NCI-H1417 (cell line): Measurements from ENCODE around the gene WDR20.

Source experiments
- DNase-seq, 3 experiments: peaks; one replicate each; lab custom pipeline; 2025; lab: John Stamatoyannopoulos, UW

WDR20 gene

DNA sequence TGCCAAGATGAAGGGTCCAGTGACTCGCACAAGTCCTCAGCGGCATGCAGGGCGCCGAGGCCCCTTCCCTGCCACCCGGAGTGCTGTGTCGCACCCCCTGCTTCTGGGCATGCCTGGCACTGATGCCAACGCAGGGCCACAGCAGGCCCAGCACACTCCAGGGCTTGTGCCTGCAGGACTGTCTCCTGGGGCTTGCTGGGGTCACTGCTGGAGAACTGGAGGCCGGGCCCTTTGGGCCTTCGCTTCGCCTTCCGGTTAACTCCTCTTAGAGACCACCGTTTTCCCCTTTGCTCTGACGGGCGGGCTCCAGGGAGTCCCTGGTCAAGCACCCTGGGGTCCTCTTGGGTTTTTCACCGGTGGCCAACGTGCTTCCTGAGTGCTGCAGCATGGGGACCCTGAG lies 79.6 kb downstream of the WDR20 start:
- no peak for DNase-seq

DNA sequence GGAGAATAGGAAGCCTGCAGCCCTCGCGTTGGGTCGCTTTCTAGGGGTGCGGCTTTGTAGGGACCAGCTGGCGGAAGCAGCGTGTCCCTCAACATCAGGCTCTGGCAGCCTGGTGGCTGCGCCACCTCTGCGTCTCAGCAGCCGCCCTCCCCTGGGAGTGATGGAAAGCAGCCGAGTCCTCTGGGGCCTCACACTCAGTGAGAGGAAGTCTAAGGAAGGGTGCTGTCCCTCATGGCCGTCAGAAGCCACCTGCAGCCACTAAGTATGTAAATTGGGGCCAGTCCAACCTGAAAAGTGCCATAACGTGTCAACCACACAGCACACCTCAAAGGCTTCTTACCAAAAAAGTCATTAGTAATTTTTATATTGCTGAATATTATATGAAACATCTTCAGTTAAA lies 80.3 kb downstream of the WDR20 start:
- DNase-seq, result no peak

DNA sequence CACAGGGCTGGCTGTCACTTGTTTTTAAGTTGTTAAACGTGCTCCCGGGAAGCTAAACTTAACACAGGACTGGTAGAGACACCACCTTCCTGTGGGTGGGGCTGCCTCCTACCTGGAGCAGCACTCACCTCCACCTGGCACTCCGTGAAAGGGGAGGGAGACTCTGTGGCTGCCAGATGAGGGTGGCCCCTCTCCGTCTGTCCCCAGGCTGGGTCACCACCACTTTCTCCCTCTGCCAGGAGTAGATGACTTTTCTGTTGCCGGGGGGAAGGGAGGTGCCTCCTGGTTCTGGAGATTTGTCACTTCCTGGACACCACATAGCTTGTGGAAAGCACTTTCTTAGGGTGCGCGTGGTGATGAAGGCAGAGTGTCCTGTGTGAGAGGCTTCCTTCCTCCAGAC lies 81.3 kb downstream of the WDR20 start:
- DNase-seq, result no peak

DNA sequence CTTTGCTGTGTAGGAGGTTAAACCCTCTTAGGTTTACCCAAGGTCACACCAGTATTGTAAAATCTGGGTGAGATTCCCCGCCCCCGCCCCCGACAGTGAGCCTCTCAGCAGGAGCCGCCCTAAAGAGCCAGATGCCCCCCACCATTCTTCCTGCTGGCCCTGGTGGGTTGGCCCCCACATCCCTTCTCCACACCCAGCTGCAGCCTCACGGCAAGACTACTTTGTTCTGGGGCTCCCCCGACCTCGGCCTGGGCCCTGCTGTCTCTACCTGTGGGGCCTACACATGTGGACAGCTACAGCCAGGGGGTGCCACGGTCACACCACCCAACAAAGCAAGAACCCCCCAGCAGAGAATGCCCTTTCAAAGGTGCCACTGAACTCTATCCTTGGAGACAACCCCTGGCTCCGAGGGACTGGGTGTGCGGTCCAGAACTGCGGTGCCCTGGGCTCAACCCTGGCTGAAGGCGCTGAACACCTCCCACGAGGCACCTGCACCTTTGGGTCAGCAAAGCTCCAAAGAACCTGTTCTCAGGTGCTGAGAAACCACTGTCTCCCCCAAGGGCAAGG lies 82.4 kb downstream of the WDR20 start:
- no peak for DNase-seq

DNA sequence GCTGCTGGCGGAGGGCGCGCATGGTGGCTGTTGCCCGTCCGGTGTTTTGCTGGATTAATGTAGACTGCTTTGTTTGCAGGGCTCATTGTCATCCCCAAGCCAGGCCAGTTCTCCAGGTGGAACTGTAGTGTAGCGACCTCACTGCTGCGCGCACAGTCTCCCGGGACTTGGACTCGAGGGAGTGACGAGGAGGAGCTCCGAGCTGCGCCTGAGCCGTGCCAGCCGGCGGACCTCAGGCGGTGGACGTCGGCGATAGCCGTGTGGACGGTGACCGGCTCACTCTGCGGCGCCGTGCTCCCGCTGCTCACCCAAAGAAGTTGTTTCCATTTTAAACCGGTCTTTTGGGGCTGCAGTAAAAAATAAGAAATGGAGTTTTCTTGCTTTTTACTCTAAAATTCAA lies 83.1 kb downstream of the WDR20 start:
- DNase-seq, result no peak

DNA sequence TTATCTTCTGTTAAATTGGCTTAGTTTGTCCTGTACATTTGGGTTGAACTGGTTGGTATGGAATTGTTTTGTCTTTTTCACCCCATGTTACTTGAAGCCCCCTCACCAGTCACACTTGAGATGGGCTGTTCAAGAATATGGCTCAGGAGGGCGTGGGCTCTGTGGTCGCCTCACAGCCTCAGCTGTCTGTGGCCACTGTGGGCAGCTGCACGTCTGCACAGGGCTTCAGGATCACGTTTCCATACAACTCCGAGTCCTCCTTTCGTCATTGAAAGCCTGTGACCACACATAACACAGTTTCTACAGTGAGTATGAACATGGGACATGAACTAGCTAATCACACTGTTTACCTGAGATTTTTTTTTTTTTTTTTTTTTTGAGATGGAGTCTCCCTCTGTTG lies 84.0 kb downstream of the WDR20 start:
- DNase-seq, result no peak

DNA sequence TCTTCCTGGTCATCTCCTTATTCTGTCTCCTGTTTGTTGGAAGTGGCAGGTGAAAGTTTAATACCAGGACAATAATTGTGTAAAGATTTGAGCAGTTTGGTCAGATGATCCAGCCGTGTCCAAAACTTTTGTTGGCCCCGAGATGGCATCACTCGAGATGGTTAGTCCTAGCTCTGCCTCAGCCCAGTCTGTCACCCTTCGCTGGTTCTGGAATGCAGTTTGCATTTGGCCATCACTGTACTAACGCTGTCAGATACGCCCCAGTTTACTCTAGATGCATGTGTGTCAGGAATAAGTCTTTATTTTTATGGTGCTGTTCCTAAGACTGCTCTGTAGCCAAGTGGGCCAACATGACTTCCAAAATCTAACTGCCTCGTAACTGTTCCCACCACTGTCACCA lies 85.7 kb downstream of the WDR20 start:
- DNase-seq, result no peak

DNA sequence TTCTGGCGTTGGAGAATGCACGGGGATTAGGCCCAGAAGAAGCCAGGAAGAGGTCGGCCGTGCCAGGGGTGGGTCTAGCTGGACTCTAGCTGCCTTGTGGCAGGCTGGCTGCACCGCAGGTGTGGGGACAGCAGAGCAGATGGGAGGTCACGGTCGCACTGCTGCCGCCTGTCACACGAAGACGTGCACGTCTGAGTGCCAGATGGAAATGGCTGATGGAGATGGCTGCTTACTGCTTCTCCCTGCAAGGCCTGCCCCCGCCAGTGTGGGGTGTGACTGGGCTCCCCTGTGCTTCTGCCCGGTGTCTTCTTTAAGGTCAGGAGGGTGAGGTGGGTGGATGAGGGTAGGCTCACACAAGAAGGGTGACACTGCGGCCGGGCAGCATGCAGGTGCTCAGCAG lies 86.2 kb downstream of the WDR20 start:
- DNase-seq, result no peak

DNA sequence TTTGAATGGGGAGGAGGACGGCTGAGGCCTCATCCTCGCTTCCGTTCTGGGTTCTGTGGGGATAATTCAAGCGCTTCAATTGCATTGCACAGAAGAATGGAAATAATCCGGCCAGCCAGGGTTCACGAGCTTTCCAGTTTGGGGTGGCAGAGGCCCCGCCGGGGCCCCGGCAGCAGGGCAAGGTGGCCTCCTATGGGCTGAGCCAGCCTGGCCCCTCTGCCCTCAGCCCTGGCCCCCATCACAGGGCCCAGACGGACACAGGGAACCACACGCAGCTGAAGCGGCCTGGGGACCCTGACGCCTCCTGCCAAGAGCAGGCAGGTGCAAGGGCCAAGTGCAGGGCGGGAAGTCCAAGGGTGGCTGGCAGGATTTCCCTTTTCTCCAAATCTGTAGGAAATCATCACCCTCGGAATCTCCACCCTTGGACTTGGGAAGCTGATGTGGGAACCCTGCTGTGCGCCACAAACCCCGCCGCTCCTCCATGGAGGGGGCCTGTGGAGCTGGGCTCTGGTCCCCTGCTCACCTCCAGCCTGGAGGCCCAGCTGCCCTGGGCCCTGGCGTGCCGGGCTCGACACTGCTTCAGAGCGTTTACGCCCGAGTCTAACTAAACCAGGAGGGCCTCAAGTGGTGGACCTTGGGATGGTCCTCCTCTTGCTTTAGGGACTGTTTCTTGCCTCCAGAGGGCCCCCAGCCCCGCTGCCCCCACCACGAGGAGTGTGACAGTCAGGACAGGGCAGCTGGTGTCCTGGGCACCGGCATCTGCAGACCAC lies 86.8 kb downstream of the WDR20 start:
- no peak for DNase-seq

DNA sequence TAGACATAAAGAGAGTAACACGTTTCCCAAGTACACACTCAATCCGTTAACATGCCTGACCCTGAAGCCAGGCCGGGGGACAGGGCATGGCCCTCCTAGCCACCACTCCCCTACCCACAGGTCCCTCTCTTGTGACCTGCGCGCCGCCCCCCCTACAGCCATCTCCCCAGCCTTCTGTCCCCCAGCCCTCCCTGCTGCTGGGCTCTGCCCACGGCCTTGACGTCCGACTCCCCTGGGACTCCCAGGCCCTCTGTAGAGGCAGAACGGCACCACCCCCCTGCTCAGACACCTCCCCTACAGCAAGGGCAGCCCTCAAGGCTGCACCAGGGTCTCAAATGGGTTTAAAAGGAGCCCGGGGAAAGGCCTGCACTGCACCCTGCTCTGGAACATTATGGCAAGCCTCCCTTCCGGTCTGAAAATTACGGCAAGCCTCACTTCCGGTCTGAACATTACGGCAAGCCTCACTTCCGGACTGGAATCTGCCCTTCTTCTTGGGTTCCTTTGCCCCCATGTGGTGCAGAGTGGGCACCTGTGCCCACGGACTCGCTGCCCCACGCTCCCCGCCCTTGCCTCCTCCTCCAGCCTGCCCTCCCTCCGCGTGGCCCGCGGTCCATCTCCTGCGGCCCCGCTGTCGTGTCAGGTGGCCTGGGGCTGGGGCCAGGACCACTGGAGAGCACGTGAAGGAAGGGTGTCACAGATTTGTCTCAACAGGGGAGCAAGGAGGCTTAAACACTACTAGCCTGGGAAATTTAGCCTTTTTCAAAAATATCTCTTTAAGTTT lies 87.7 kb downstream of the WDR20 start:
- DNase-seq, result no peak

DNA sequence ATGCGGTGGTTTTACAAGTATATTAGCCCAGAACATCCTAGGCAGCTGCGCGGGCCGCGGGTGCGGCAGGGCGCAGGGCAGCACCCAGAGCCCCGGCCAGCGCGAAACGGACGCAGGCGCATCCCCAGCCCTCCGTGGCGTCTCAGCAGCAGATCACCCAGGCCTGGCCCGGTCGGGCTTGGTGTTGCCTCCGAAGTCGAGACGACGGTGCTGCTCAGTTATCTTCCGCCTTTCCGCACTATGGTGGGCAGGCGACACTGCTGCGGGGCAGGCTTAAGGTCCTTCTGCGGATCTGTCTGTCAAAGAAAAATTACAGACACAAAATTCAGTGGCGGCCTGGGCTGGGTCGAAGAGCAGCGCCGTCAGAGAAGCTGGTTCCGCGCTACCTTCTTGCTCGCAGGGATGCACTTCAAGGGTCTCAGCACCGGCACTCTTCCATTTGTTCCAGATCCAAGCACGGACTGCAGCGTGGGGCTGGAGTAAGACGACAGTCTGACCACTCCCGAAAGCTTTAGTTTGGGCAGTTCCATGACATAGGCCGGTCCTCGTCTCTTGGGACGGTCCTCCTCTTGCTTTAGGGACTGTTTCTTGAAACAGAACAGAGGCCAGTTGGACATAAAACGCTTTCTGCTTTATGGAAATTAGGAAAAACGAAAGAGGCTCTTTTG lies 89.5 kb downstream of the WDR20 start:
- no peak for DNase-seq

DNA sequence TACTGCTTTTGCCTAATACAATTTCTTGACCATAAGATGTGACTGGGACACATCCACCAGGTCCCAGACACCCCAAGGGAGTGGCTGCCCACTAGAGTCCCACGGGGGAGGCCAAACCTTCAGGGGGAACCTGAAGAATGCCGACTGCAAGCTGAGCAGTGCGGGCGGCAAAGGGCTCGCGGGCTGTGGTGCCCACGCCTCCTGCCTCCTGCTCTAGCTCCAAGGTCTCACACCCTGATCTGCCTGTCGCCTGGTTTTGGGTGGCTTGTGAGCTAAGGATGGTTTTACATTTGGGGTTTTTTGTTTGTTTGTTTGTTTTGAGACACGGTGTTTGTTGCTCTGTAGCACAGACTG lies 90.0 kb downstream of the WDR20 start:
- no peak for DNase-seq

DNA sequence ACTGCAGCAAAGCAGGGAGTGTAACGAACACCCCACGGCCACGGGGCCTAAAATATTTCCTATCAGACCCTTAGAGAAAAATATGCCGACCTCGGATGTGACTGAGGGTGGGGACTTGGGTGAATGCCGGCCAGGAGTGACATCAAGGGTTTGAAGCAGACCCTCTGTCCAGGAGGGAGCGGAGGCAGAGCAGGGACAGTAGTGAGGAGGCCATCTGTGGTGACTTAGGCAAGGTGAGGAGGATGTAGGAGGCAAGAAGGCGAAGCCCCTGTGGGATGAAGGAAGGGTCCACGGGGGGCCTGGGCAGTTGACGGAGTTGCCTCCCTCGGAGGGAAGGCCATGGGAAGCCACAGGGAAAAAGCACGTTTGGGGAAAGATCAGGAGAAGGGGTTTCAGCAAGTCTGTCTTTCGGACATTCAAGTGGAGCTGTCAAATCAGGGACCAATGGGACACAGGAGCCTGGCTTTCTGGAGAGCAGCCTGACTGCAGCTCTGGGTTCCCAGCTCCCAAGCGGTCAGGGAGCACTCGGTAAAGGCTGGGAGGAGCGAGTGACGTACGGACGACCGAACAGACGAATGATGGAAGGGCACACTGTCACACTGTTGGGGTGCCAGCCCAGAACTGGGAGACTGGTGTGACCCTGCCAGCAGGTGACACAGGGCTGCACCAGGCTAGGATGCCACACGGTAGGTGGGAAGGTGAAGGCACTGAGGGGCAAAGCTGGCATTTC lies 90.9 kb downstream of the WDR20 start:
- no peak for DNase-seq

DNA sequence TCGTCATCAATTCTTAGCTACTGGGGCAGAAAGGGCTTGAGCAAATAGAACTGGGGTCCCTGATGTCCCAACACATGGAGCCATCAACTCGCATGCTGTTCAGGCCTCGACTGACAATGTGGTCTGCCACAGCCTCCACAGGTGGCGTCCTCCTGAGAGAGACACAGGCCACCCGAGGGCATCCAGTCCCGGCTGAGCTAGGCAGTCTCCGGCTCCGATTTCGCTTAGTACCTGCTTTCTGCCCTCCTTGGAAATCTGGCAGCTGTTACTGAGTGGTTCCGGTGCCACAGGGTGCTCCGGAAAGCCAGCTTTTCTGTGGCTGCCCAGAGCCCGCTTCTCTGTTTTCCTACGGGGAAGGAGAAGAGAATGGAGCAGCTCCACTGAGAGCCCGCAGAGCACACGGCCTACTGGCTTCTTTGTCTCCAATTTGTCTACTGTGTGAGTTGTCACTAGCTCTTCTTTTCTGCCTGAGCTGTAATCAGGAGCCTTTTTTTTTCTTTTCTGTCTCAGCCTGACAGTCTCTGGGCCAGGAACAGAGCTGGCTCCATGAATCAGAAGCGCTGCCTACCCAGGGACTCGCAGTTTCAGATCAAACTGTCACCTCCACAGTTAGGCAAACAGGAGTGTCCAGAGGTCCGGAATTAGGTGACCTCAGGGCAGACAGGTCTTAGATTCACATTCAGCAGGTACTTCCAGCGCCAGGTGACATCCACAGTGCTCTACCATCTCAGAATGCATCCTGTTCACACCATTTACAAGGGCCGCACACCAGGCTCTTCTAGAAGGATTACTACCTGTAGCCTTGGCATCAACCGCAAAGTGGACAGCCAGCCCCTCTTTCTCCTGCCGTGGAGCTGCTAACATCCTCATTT lies 92.0 kb downstream of the WDR20 start:
- DNase-seq, result no peak

DNA sequence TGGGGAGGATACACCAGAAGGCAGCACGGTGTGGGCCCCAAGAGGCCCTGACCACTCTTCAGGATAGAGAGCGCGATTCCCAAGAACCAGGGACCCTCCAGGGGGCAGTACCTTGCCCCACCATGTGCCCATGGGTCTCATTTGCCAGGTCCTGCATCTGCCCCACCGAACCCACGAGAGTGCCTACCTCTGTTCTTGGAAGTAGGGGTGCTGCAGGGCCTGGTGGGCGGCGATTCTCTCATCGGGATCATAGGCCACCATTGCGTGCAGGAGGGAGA lies 92.6 kb downstream of the WDR20 start:
- DNase-seq, result no peak

DNA sequence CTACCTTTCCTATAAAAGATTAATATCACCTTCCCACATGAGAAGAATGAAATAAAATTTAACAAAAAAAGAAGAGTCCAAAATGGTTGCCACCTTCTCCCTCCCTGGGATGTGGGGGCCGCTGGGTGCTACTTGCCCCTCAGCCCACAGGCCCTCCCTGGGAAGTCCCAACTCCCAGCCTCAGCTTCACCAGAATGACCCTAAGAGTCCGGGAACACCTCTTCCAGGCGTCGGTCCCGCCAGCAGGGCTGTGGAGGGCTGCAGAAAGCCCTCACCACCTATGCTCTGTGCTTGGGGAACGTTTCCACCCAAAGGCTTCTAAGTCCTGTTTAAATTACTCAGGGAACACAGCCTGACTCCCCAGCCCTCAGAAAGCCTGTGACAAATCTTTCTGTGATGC lies 93.4 kb downstream of the WDR20 start:
- DNase-seq, result no peak

DNA sequence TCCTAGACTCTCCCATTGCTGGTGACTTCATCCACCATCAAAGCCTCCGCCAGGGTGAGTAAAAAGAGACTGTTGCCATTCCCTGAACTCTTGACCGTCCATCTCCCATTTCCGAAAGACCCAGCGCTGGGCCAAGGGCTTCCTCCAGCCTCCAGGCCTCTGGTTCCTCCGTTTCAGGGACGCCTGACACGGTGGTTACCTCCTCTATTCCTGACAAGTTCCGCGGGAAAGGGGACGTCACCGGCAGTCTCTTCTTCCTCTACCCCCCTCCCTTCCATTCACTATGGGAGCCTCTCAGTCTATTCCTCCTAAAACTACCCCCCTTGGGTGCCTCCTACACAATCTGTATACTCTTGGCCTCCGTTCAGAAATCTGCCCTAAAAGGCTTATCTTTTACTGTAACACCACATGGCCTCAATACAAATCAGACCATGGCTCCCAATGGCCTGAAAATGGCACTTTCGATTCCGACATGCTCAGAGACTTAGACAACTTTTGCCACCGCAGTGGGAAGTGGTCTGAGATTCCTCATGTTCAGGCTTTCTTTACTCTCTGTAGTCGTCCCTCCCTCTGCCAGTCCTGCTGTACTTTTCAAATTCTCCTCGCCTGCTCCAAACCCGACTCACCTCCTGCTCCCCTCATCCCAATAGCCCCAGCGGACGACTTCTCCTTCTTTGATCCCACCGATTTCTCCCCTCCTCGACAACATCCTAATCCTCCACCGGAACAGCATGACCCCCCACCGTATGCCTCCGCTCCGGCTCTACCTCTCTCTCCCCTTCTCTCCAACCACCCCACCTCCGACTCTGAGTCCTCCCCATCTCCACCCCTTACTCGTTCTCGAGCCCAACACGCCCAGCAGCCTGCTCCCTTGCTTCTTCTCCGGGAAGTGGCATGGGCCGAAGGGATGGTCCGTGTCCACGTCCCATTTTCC lies 94.9 kb downstream of the WDR20 start:
- DNase-seq, result no peak

DNA sequence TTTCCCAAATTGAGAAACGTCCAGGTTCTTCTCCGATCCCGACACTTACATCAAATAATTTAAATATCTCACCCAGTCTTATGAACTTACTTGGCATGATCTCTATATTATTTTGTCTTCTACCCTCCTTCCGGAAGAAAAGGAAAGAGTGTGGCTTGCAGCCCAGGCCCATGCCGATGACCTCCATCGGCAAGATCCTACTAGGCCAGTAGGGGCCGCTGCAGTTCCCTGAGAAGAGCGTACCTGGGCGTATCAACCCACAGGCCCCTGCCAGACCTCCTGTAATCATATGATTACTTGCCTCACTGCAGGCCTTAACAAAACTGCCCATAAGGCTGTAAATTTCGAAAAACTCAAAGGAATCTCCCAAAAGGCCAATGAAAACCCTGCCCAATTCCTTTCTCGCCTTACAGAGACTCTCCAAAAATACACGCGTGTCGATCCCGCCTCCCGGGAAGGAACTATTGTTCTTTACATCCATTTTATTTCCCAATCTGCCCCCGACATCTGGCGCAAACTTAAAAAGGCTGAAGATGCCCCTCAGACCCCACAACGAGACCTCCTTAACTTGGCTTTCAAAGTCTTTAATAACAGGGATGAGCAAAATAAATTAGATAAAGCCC lies 95.7 kb downstream of the WDR20 start:
- peak; percentile 56 to 84 (median 83) for DNase-seq

DNA sequence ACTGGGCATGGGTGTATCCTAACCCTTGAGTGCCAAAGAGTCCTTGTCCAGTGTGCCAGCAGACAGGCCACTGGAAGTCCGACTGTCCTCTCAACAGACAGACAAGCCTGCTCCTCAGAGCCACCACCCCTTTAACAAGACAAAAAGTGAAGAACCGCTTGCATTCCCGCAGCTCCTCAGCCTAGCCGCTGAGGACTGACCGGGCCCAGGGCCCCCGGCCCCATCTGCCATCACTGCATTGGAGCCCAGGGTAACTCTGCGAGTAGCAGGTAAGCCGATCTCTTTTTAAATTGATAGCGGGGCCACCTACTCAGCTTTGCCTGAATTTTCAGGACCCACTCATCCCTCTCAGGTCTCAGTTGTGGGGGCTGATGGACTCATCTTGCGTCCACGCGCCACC lies 96.3 kb downstream of the WDR20 start:
- DNase-seq, result no peak

DNA sequence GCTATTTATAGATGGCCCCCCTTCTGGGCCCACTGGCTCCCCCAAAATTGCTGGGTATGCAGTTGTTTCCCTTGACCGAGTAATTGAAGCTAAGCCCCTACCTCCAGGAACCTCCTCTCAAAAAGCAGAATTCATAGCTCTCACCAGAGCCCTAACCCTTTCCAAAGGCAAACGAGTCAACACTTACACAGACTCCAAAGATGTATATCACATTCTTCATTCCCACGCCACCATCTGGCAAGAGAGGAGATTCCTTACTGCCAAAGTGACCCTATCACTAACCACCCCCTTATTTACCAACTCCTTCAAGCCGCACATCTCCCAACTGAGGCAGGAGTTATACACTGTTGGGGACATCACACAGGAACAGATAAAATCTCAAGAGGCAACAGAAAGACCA lies 98.4 kb downstream of the WDR20 start:
- no peak for DNase-seq
